Lower lobe of right lung (tissue), 2 donors: ENCODE data around the gene ECT2. TPM values are rescaled to one million over a fixed set of nuclear protein-coding genes. Genes with fewer than 3 reads are reported as not detected.
"Not testable (repeated sequence)": the region's sequence is repeated elsewhere in the genome, so short reads cannot be mapped to it uniquely, and the experiment has no call there.

Source experiments
- ATAC-seq, 2 donors: fragments of 200-7000 bp; cut with Tn5 transposase; one replicate each; pipeline ENCODE4 v1.9.1; 2020 to 2022; ENCODE audit warnings: mild to moderate bottlenecking in 2 of 2, moderate library complexity in 2 of 2
- DNase-seq: peaks from one replicate; pipeline ENCODE4 v3.0.0-alpha.2; 2020
- H3K27ac ChIP-seq: fragments of 200-600 bp; one replicate; pipeline ENCODE4 v1.8.0; 2022
- H3K27me3 ChIP-seq: fragments of 200-600 bp; one replicate; pipeline ENCODE4 v1.8.0; 2022; ENCODE audit warnings: low read depth
- H3K36me3 ChIP-seq: fragments of 200-600 bp; one replicate; pipeline ENCODE4 v1.8.0; 2022; ENCODE audit warnings: mild to moderate bottlenecking
- H3K4me1 ChIP-seq: fragments of 200-600 bp; one replicate; pipeline ENCODE4 v1.8.0; 2022
- H3K4me3 ChIP-seq: fragments of 200-600 bp; one replicate; pipeline ENCODE4 v1.8.0; 2022; ENCODE audit warnings: mild to moderate bottlenecking
- H3K9me3 ChIP-seq: fragments of 200-600 bp; one replicate; pipeline ENCODE4 v1.8.0; 2022
- intact Hi-C: fragments of 100-400 bp; cut with DNase I; formaldehyde crosslinking; loops from one replicate; pipeline ENCODE4 v1.11.0; 2022
- long read RNA-seq: library from polyadenylated mRNA; unstranded; transcript quantifications from one replicate; pipeline ENCODE4 v2.0.0, GENCODE V29; 2021
- total RNA-seq: library from RNA; stranded (reverse); fragmentation: NEBNext Ultra II Directional; extraction: Animal tissue kit (Norgen Biotek cat#: 25700); gene quantifications from one replicate; pipeline ENCODE4 v1.2.1, GENCODE V29; 2021
- TF ChIP-seq, protein P1 (sequence below): fragments of 200-600 bp; IDR thresholded peaks from one replicate; pipeline ENCODE4 v1.8.0; 2022; ENCODE audit warnings: antibody characterized with exemption, mild to moderate bottlenecking
- donor health status: DM: no; HTN: yes; CAD: no; lungs with severe emphysema.

Gene ECT2
- total RNA-seq, result 14.1 TPM
- long read RNA-seq, partial matches to known transcripts, result 3 of 4 reads
- long read RNA-seq, other reads (novel, unspliced or antisense), result 1 of 4 reads

DNA sequence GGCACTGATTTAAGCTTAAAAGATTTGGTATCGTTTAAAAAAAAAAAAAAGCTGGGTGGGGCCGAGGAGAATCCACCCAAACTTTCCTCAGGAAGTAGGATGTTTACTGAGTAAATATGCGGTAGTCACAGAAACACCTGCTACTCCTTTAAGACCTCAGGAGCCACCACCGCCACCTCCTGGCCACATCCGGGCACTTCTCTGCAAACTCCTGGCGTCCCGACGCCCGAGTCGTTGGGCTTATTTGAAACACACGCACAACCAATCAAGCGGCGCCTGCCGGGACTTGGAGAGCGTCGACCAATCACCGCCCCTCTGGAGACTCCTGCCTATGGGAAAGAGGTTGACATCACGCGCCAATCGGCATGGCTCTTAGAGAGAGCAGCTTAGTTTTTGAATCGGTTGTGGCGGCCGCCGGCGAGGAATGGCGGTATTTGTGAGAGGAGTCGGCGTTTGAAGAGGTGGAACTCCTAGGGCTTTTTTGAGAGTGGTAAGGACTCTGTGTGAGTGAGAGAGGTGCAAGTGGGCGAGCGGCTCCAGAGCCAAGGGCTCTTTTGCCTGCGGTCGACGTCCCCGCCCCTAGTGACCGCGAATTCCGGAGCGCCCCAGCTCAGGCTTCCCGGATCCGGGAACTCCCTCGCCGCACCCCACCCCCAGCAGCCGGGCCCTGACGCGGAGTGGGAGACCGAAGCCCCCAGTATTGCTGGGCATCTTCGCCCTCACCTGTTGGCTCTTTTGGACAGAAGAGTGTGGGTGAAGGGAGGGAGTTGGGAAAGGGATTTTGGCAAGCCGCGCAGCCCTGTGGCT, at the start of gene ECT2:
TSS of gene ECT2 (plus strand) at position 359 of the 807 bp plus-strand sequence. CDS start 3,805 bp downstream, outside the sequence.
- peak within 1 kb of the TSS; percentile 90 for H3K27ac ChIP-seq
- TF ChIP-seq, protein P1, sequence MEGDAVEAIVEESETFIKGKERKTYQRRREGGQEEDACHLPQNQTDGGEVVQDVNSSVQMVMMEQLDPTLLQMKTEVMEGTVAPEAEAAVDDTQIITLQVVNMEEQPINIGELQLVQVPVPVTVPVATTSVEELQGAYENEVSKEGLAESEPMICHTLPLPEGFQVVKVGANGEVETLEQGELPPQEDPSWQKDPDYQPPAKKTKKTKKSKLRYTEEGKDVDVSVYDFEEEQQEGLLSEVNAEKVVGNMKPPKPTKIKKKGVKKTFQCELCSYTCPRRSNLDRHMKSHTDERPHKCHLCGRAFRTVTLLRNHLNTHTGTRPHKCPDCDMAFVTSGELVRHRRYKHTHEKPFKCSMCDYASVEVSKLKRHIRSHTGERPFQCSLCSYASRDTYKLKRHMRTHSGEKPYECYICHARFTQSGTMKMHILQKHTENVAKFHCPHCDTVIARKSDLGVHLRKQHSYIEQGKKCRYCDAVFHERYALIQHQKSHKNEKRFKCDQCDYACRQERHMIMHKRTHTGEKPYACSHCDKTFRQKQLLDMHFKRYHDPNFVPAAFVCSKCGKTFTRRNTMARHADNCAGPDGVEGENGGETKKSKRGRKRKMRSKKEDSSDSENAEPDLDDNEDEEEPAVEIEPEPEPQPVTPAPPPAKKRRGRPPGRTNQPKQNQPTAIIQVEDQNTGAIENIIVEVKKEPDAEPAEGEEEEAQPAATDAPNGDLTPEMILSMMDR, result peak; percentile 75

GRCh38 chr3:172700936-172701455, 49.5 kb upstream of the ECT2 start:
- intact Hi-C loops, result no loop called here
- H3K27me3 ChIP-seq, result no peaks in the 10 kb centered on the region
- ATAC-seq (no peak), DNase-seq (no peak)
- H3K4me3 ChIP-seq, result no peak overlapping the region
- peaks cover 11% of the 10 kb centered on the region for H3K4me1 ChIP-seq
- TF ChIP-seq, protein P1, result no peak
- H3K9me3 ChIP-seq, result no peaks in the 10 kb centered on the region
- H3K27ac ChIP-seq, result no peak overlapping the region
- no peaks in the 10 kb centered on the region for H3K36me3 ChIP-seq

More for the DNA sequence above, at the start of gene ECT2:
- Histone ChIP-seq H3K4me3 (peak within 1 kb of the TSS; percentile 94), H3K4me1 (peaks cover 12% of the 10 kb centered on the region), H3K9me3 (no peaks in the 10 kb centered on the region), H3K27me3 (no peaks in the 10 kb centered on the region), H3K36me3 (no peaks in the 10 kb centered on the region)
- intact Hi-C loops, result no loop called here
- peak; percentile 100 for DNase-seq
- ATAC-seq, result peak; percentile 98 to 99

DNA sequence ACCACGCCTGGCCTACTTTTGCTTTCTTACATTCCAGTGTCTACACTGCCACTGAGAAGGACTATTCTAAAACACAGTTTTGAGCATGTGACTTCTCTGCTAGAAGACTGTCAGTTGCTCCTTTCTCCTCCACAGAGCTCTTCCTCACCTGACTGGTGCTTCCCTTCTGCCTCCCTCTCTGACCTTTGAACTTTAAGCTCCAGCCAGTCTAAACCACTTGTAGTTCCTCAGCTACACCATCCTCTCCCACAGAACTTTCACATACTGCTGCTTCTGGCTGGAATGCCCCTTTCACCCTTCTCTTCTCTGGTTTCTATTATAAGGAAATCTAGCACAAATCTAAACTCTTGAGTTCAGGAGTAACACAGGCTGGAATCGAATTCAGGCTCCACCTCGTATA, 48.8 kb upstream of the ECT2 start:
- DNase-seq (no peak), ATAC-seq (peak in 1 of 2 donors; percentile 40)
- TF ChIP-seq, protein P1, result no peak
- intact Hi-C loops, result no loop called here
- Histone ChIP-seq H3K9me3 (no peaks in the 10 kb centered on the region), H3K4me1 (peaks cover 6% of the 10 kb centered on the region), H3K36me3 (no peaks in the 10 kb centered on the region), H3K4me3 (no peak overlapping the region), H3K27me3 (no peaks in the 10 kb centered on the region), H3K27ac (no peak overlapping the region)

GRCh38 chr3:172702256-172702655, 48.3 kb upstream of the ECT2 start:
- Histone ChIP-seq H3K27me3 (no peaks in the 10 kb centered on the region), H3K36me3 (no peaks in the 10 kb centered on the region), H3K4me1 (peaks cover 1% of the 10 kb centered on the region), H3K4me3 (no peak overlapping the region), H3K27ac (no peak overlapping the region), H3K9me3 (no peaks in the 10 kb centered on the region)
- ATAC-seq (no peak), DNase-seq (no peak)
- intact Hi-C loops, result no loop called here
- TF ChIP-seq, protein P1, result no peak

DNA sequence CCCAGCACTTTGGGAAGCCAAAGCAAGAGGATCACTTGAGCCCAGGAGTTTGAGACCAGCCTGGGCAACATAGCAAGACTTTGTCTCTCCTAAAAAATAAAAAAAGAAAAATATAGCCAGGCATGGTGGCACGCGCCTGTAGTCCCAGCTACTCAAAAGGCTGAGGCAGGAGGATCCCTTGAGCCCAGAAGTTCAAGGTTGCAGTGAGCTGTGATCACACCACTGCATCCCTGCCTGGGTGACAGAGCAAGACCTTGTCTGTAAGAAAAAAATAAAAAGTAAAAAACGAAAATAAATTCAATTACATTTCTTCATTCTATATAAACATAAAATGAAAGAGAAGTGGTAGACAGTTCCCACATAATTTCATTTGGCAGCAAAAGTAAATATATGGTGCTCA, 47.8 kb upstream of the ECT2 start:
- H3K9me3 ChIP-seq, H3K36me3 ChIP-seq, H3K4me1 ChIP-seq, DNase-seq, H3K27ac ChIP-seq, ATAC-seq, H3K4me3 ChIP-seq, intact Hi-C loops, H3K27me3 ChIP-seq: not testable (repeated sequence)

DNA sequence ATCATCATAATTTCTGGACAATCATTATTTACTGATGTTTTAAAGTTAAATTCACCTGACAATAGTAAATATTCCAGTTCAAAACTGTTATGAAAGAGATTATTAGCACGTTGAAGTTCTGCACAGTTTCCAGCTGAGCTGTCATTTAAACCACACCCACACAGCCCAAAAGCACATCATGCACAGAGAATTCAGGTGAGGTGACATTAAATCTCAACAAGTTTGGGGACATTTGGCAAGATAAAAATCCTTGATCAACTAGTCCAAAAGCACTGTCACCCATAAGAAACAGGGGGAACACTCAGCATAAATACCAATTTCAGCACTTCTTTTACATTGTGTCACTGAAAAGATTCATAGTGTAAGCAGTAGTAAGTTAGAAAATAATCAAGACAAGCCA, 46.5 kb upstream of the ECT2 start:
- H3K27ac ChIP-seq, result no peak overlapping the region
- no peaks in the 10 kb centered on the region for H3K9me3 ChIP-seq
- H3K4me1 ChIP-seq, result peaks cover 11% of the 10 kb centered on the region
- intact Hi-C loops, result no loop called here
- no peak overlapping the region for H3K4me3 ChIP-seq
- no peaks in the 10 kb centered on the region for H3K36me3 ChIP-seq
- no peaks in the 10 kb centered on the region for H3K27me3 ChIP-seq
- DNase-seq (no peak), ATAC-seq (no peak)
- TF ChIP-seq, protein P1, result no peak
